ENCODE measurements around the gene TBK1.

GRCh38 chr12:64469455-64470142 is 17.7 kb downstream of the TBK1 start:
- TF ChIP-seq CTCF (IDR thresholded peaks at IDR 0.05) (no peak), POLR2AphosphoS5 (IDR thresholded peaks at IDR 0.05; ENCODE audit: low read depth, low read length) (no peak), REST (IDR thresholded peaks at IDR 0.05; ENCODE audit: insufficient read depth in 1 of 2, low read depth in 2 of 2, low read length in 1 of 2) (no peak)

All from Panc1 (cell line).